GM18858 (cell line): Measurements from ENCODE around the gene MMS22L.

Experiments
- ATAC-seq: cut with Tn5 transposase; IDR thresholded peaks from one replicate; pipeline ENCODE4 v1.9.1; 2021; ENCODE audit not compliant: unreplicated experiment

Gene MMS22L, protein sequence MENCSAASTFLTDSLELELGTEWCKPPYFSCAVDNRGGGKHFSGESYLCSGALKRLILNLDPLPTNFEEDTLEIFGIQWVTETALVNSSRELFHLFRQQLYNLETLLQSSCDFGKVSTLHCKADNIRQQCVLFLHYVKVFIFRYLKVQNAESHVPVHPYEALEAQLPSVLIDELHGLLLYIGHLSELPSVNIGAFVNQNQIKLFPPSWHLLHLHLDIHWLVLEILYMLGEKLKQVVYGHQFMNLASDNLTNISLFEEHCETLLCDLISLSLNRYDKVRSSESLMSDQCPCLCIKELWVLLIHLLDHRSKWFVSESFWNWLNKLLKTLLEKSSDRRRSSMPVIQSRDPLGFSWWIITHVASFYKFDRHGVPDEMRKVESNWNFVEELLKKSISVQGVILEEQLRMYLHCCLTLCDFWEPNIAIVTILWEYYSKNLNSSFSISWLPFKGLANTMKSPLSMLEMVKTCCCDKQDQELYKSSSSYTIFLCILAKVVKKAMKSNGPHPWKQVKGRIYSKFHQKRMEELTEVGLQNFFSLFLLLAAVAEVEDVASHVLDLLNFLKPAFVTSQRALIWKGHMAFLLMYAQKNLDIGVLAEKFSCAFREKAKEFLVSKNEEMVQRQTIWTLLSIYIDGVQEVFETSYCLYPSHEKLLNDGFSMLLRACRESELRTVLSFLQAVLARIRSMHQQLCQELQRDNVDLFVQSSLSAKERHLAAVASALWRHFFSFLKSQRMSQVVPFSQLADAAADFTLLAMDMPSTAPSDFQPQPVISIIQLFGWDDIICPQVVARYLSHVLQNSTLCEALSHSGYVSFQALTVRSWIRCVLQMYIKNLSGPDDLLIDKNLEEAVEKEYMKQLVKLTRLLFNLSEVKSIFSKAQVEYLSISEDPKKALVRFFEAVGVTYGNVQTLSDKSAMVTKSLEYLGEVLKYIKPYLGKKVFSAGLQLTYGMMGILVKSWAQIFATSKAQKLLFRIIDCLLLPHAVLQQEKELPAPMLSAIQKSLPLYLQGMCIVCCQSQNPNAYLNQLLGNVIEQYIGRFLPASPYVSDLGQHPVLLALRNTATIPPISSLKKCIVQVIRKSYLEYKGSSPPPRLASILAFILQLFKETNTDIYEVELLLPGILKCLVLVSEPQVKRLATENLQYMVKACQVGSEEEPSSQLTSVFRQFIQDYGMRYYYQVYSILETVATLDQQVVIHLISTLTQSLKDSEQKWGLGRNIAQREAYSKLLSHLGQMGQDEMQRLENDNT

DNA sequence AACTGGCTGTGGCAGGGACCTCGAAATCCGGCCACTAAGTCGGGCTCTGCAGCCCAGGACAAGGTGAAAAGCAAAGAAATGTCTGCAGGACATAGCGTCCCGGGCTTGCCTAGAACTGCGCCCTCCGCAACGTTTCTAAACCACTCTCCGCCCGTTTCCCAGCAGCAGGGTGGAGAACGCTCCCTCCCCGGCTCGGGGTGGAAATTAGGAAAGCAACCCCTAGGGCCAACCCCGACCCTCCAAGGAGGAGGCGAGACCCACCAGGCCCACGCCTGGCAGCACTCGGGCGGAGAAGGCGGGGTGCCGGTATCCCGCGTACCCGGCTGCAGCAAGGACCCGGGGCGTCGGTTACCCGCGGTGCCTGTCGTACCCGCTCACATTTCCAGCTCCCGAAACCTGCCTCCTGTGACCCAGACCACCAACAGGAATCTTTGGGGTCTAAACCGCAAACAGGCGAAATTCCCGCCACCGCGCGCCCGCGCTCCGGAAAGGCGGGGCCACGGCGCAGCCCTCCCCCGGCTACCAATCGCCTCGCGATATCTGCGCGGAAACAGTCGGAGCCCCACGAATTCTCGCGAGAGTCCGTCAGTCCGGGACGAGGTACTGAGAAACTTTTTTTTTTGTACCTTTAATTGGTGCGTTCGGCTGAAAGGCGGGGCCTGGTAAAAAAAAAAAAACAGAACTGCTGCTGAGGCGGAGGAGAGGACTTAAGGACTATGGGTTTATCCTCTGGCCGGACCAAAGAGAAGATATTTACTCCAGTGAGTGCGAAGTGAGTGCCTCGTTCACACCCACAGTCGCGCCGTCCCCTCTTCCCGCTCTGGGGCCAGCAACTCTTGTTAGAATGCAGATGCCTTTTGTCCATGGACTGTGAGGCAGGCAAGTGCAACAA, at the start of gene MMS22L:
Gene MMS22L (minus strand): TSS at position 491 of the 892 bp plus-strand sequence. CDS start 739 bp downstream, outside the sequence.
- peak; percentile 92 for ATAC-seq

DNA sequence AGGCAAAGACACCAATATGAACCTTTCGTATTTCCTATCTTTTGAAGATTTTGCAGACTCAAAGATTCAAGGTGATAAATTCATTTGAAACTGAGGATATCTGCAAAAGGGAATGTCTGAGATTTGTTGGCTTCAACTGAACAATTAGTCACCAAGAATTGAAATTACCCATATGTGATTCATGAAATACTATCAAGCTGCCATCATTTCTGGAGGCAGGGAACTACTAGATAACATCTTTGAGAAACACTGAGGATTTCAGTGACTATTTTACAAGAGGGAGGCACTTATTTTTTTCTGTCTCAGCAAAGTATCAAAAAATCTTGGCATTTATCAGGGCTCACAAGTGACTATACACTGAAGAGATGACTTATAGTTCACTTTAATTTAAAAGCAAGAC, 39.8 kb upstream of the MMS22L start:
- ATAC-seq, result no peak

DNA sequence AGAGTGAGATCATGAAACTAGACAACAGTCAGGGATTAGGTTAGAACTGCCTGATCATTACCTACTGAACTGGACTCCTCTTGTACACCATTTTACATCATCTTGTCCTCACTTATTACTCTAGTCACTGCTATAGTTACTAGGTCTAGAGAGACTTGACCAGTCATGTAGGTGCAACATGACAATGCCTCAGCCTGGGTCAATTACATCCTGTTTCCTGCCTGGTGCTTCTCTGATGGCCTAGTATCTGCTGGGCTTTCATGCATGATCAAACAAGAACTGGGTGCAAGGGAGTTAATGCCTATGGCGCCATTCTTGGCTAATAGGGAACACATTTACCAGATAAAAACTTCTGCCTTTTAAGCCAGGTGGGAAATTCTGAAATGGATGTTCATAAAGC, 39.2 kb upstream of the MMS22L start:
- no peak for ATAC-seq

DNA sequence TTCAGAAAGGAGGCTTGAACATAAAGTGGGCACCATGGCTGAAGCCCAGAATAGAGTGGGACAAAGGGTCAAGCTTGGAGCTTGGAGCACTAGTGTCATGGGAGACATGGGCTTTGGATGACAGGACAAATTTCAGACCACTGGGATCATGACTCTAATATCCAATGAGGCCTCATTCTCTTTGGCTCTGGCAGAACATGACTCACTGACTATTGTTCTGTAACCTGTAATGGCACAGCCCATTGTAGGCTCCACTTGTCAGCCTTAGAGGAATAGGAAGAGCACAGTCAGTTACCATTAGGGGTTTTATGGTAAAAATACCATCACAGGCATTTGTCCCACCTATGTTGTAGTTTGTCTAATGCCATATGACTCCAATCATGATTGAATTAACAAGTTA, 34.0 kb upstream of the MMS22L start:
- no peak for ATAC-seq

DNA sequence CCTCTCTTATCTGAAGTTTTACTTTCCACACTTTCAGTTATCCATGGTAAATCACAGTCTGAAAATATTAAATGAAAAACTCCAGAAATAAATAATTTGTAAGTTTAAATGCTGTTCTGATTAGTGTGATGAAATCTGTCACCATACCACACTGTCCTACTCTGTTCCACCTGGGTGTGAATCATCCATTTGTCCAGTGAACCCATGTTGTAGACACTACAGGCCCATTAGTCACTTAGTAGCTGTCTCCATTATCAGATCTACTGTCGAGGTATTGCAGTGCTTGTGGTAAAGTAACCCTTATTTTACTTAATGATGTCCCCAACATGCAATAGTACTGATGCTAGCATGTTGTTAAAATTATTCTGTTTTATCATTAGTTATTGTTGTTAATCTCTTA, 29.2 kb upstream of the MMS22L start:
- ATAC-seq, result no peak

DNA sequence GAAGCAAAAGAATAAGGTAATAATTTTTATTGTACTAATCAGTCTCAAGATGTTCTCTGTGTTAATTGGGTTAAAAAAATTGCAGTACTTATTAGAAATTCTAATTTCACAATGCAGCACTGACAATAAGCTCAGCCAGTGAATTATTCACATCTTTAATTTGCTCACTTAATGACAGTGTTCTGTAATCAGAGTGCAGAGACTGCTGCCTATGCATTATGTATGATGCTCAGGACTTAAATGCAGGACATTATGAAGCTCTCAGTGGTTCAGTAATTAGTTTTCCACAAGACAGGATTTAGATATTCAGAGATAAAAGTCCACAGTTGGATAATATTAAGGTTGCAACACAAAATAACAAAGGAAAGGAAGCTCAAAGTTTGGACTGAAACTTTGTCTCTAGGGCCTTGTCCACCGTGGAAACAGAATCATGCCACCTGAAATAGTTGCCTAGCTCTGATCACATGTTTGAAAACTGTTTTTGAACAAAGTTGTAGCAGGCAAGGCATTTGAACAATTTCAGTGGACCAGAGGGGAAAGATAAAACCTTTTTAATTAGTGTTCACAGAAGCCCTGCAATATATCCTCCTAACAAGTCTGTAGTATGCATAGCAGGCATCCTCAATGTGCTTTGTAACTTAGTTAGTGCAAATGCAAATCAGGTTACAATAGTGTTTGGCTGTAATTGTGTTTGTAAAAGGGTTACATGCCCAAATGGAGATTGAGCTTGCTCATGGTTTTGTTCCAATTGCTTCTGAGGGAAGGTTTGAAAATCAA, 23.7 kb upstream of the MMS22L start:
- ATAC-seq, result no peak

DNA sequence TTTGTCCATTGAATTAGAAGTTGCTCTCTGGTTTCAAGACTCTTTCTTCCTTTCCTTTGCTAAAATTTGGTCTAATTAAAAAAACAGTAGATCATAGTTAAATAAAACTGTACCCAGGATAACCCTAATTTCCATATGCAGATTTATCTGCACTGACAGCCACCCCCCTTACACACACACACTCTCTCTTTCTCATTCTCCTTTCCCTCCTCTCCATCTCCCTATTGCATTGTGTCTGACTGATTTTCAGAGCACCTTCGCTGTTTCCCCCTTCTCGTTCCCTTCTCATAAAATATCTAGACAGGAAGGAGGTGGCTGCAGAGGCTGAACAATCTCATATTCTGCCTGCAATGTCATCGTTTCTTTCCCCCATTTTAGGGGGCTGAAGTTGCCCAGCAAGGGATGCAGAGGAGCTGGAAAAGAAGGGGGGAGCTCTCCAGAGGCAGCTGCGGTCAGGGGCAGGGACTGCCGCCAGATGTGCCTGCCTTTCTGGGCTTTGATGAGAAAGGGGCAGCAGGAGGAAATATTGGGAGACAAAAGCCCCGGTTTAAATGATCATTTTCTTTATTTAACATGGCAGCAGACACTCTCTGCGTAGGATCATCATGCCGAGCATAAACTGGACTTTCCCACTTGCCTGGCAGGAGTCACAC, 22.5 kb upstream of the MMS22L start:
- ATAC-seq, result no peak

DNA sequence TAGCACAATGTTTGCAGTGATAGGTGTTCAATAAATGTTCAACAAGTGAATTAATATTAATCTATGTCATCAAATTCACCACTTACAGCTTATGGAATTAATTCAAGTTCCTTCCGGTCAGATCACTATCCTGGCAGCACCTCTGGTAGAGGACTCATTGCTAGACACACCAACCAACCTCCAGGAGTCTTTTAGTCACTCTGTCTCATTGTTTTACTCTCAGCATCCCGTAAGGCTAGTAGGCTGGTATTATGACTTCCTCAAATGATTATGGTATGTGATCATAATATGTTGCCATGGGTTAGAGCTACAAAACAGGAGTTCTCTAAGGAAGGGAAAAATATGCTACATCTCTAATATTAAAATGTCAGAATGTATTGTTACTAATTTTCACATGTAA, 21.7 kb upstream of the MMS22L start:
- no peak for ATAC-seq

DNA sequence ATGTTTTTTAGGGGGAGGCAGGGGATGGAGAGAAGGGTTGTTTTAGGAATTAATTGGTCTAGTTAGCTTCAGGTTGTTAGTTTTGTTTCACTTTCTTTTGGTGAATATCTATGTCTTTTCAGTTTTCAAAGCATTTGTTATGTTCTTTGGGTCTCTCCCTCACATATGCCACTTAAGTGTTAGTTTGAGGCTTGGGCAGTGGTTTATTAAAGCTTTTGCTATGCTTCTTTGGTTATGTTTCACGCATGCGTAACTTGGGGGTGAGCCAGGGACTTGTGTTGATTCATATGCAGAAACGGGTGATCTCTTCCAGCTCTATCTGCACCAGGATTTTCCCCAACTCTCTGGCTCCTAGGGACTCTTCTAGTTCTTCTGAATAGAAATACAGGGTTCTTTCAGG, 11.4 kb upstream of the MMS22L start:
- peak; percentile 60 for ATAC-seq

DNA sequence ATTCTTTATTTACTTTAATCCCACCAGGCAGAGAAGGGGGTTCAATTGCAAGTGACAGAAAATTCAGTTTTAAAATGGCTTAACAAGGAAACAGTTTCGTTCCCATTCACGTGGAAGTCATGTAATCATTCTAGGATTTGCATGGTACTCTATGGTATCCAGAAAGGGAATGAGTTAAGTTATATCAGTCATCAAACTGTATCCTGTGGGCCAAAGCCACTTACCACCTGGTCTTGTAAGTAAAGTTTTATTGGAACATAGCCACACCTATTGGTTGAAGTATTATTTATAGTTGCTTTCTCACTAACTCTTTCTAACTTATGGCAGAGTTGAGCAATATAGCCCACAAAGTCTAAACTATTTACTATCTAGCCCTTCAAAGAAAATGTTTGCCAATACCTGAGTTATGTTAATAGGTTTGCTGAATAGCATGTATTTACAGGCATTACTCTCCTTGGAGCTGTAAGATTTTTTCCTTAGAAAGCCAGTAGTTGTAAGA, 10.2 kb upstream of the MMS22L start:
- ATAC-seq, result no peak

DNA sequence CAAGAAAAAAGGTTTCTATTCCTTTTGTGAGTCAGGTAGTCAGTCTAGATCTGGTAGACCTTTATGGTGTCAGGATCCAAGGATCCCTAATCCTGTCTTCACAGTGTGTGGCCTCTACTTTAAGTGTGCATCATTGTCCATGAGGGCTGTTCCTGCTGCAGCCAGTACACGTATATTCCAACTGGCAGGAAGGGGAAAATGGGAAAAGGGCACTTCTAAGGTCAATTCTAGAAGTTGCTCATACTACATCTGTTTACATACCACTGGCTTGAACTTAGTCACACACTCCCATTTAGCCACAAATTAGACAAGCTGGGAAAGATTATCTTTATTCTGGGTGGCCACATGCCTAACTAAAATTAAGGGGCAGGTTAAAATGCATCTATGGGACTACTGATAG, 9.7 kb upstream of the MMS22L start:
- no peak for ATAC-seq

DNA sequence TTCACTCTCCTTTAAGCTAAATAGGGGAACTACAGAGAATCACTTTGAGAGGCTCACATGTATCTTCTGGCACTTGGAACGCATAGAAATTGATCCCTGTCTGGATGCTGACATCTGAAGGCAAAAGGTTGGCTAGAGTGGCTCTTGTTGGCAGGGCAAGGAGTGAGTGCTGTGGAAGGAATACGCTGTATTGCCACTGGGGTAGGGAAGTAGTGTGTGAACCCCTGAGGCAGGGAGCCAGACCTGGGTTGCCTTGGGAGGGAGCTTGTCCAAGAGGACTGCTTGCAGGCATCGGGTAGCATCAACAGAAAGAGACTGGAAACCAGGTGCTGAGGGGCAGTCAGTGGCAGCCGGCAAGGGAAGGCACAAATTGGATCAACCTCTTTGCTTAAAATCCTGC, 8.9 kb upstream of the MMS22L start:
- no peak for ATAC-seq

DNA sequence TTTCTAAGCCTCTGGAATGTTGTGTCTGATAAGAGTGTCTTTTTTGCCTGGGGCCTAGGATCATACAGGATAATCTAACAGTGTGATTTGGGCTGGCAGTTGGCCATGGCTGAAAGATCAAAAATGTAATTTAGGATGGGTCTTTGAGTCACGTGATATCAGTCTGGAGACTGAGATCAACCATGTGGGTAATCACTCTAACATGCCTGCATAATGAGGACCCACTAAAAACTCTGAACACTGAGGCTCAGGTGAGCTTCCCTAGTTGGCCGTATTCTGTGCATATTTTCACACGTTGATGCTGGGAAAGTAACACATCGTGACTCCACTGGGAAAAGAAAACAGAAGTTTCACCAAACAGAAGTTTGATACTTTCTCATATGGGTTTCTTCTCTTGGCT, 6.3 kb upstream of the MMS22L start:
- no peak for ATAC-seq

DNA sequence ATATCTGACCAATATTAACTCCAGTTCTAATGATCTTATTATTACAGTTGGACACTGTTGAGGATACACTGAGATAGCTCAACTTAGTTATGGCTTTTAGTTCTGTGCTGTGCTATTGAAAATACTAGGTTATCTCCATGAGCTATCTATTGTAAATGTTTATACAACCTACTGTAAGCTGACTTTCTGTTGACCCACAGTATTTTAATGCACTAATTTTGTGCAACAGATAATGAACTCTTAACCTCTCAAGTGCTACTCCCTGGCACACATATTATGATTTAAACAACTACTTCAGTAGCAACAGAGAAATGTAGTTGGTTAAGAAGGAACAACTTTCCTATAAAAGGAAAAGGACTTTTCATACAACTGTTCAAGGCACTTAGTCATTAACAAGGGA, 5.2 kb upstream of the MMS22L start:
- ATAC-seq, result no peak

DNA sequence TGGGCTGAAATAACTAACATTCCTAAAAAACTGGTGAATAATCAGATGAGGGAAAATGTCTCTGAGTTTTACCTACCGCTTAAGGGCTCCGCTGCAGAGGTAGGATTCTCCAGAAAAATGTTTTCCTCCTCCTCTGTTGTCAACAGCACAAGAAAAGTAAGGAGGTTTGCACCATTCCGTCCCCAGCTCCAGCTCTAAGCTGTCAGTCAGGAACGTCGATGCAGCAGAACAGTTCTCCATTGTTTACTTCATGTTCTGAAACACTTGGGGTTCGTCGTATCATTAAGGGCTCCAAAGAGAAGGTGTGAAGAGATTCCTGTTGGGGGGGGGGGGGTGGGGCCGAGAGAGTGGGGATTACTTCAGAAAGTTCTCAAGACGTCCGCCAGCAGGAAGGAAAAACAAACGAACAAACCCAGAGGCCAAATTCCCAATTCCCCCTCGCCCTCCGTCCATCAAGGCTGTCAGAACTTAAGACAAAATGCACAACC, 734 bp downstream of the MMS22L start:
- no peak for ATAC-seq

DNA sequence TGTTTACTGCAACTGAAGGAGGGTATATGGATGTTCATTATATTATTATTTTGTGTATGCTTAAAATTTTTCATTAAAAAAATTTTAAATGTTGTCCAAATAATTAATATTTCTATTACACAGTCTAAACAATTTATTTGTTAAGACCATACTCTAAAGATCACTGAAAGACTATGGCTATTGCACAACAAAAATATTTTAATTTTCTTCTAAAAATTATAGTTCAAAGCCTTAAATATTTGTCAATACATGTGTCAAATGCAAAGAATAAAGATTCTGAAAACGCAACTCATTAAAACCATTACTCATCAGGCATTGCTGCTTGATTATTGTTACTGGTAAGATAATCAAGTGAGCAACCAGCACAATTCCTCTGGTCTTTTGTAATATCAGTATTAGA, 2.2 kb downstream of the MMS22L start:
- ATAC-seq, result no peak

DNA sequence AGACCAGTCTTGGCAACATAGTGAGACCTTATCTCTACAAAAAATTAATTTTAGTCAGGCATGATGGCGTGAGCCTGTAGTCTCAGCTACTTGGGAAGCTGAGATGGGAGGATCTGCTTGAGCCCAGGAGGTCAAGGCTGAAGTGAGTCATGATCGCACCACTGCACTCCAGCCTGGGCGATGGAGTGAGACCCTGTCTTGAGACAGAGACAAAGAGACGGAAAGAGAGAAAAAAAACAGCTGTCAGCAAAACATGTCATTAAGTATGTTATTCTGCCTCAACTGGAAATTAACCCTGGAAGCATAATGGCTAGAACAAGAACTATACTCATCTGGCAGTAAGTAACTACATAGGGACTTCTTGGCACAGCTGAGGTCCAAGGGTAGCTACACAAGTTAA, 7.2 kb downstream of the MMS22L start:
- ATAC-seq, result no peak

DNA sequence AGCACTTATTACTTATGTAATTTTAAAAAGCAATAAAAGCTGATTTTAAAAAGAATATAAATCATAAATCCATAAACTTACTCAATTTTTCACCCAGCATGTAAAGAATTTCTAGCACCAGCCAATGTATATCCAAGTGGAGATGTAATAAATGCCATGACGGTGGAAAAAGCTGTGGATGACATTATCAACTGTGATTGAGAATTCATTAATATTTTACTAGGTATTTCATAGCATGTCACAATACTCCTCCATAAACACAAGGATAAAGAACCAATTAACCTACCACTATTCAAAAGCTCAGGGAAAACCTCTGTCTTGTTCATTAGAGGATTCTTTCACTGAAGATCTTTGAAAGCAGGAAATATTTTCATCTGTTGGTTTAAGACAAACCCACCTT, 13.2 kb downstream of the MMS22L start:
- no peak for ATAC-seq

DNA sequence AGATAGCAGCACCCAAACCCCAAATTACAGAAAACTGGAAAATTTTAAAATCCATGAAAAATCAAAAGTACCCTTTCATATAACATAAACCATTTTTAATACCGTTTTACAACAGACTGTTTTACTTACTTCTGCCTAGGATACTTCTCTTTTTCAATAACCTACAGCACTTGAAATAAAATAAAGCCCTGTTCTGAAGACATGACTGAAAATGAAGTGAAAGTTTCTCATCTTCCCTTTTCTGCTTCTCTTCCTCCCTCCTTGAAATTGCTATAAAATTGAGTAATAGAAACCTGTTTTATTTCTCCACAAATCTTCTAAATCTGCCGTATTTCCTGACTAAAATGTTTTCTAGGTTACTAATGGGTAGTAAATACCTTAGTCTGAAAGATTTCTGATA, 20.3 kb downstream of the MMS22L start:
- no peak for ATAC-seq
